GM19438 (cell line): ENCODE data around the gene SNHG17.
"Not testable (repeated sequence)": the region's sequence is repeated elsewhere in the genome, so short reads cannot be mapped to it uniquely, and the experiment has no call there.

Experiments used
- ATAC-seq: cut with Tn5 transposase; IDR thresholded peaks from one replicate; pipeline ENCODE4 v1.9.1; 2021; ENCODE audit warnings: low read depth; ENCODE audit not compliant: unreplicated experiment

Gene SNHG17

GRCh38 chr20:38447931-38448675 is 13.0 kb upstream of the SNHG17 start:
- ATAC-seq, result no peak

GRCh38 chr20:38447251-38447661 is 12.1 kb upstream of the SNHG17 start:
- no peak for ATAC-seq

GRCh38 chr20:38446441-38447209 is 11.5 kb upstream of the SNHG17 start:
- peak; percentile 74 for ATAC-seq

- no peak for ATAC-seq
Measured at GRCh38 chr20:38445901-38446425, 10.8 kb upstream of the SNHG17 start.

- ATAC-seq, result no peak
Measured at GRCh38 chr20:38445381-38445796, 10.3 kb upstream of the SNHG17 start.

GRCh38 chr20:38441916-38442315 is 6.8 kb upstream of the SNHG17 start:
- ATAC-seq, result no peak

- ATAC-seq, result not testable (repeated sequence)
Measured at GRCh38 chr20:38441110-38441509, 6.0 kb upstream of the SNHG17 start.

- no peak for ATAC-seq
Measured at GRCh38 chr20:38437796-38438195, 2.7 kb upstream of the SNHG17 start.

- ATAC-seq, result no peak
Measured at GRCh38 chr20:38435555-38435939, 419 bp upstream of the SNHG17 start.

GRCh38 chr20:38434301-38434741 is 807 bp downstream of the SNHG17 start:
- no peak for ATAC-seq

GRCh38 chr20:38433304-38433972 is 1.7 kb downstream of the SNHG17 start:
- ATAC-seq, result no peak

GRCh38 chr20:38432870-38433269 is 2.3 kb downstream of the SNHG17 start:
- not testable (repeated sequence) for ATAC-seq

- no peak for ATAC-seq
Measured at GRCh38 chr20:38432292-38432691, 2.8 kb downstream of the SNHG17 start.

GRCh38 chr20:38430679-38431325 is 4.3 kb downstream of the SNHG17 start:
- ATAC-seq, result no peak

GRCh38 chr20:38429301-38429700 is 5.8 kb downstream of the SNHG17 start:
- no peak for ATAC-seq

GRCh38 chr20:38428800-38429199 is 6.3 kb downstream of the SNHG17 start:
- ATAC-seq, result no peak

GRCh38 chr20:38427655-38428023 is 7.5 kb downstream of the SNHG17 start:
- ATAC-seq, result no peak

GRCh38 chr20:38426006-38426897 is 8.9 kb downstream of the SNHG17 start:
- no peak for ATAC-seq

- no peak for ATAC-seq
Measured at GRCh38 chr20:38424401-38424800, 10.7 kb downstream of the SNHG17 start.

GRCh38 chr20:38423541-38423940 is 11.6 kb downstream of the SNHG17 start:
- no peak for ATAC-seq
